WTC11 (cell line): ENCODE results near the gene PRRC2A. TPM values are rescaled to one million over a fixed set of nuclear protein-coding genes. Genes with fewer than 3 reads are reported as not detected.

ENCODE experiments used
- ATAC-seq: fragments of 200-7000 bp; cut with Tn5 transposase; 2 replicates; pipeline ENCODE4 v1.10.0; 2021; ENCODE audit warnings: mild to moderate bottlenecking, moderate library complexity
- CTCF ChIA-PET: fragments of 300-600 bp; sonication (Branson Sonifier 250); formaldehyde crosslinking; loops from one replicate; lab custom pipeline; 2021; ENCODE audit warnings: antibody characterized with exemption; lab: Charles Lee
- POLR2A ChIA-PET: fragments of 350-600 bp; sonication (Branson Sonifier 250); formaldehyde crosslinking; loops from one replicate; lab custom pipeline; 2021; ENCODE audit warnings: antibody characterized with exemption; lab: Charles Lee
- DNase-seq: peaks from one replicate; pipeline ENCODE4 v3.0.0; 2021; ENCODE audit warnings: low spot score
- H3K27ac Mint-ChIP-seq: 2 replicates; pipeline ENCODE4 v1.8.0; 2021; ENCODE audit warnings: mixed read lengths
- H3K27me3 Mint-ChIP-seq: 2 replicates; pipeline ENCODE4 v1.8.0; 2021; ENCODE audit warnings: low read depth, mild to moderate bottlenecking, moderate library complexity, mixed read lengths
- H3K36me3 Mint-ChIP-seq: 2 replicates; pipeline ENCODE4 v1.8.0; 2021; ENCODE audit warnings: mixed read lengths
- H3K4me1 Mint-ChIP-seq: 2 replicates; pipeline ENCODE4 v1.8.0; 2022; ENCODE audit warnings: mixed read lengths
- H3K4me3 Mint-ChIP-seq: 2 replicates; pipeline ENCODE4 v1.8.0; 2021; ENCODE audit warnings: mild to moderate bottlenecking, moderate library complexity, mixed read lengths
- H3K9me3 Mint-ChIP-seq: 2 replicates; pipeline ENCODE4 v1.8.0; 2021; ENCODE audit warnings: mixed read lengths
- GABPB1 ChIP-seq: sonication (generic); formaldehyde crosslinking; IDR thresholded peaks from 2 replicates; pipeline ENCODE4 v1.8.1; 2023; ENCODE audit warnings: mild to moderate bottlenecking, missing genetic modification reagents
- NFATC4 ChIP-seq: fragments of 250-450 bp; sonication (Bioruptor Pico); IDR thresholded peaks from 2 replicates; pipeline ENCODE4 v1.9.0; 2021; ENCODE audit warnings: mild to moderate bottlenecking
- NR2C2 ChIP-seq: sonication (generic); formaldehyde crosslinking; IDR thresholded peaks from 2 replicates; pipeline ENCODE4 v1.8.0; 2022; ENCODE audit warnings: mild to moderate bottlenecking, missing genetic modification reagents
- OVOL2 ChIP-seq: fragments of 250-450 bp; sonication (Bioruptor Pico); IDR thresholded peaks from 2 replicates; pipeline ENCODE4 v1.9.0; 2021; ENCODE audit warnings: mild to moderate bottlenecking, borderline replicate concordance
- SMAD3 ChIP-seq: sonication (generic); formaldehyde crosslinking; IDR thresholded peaks from 2 replicates; pipeline ENCODE4 v1.8.0; 2022; ENCODE audit warnings: missing genetic modification reagents, mild to moderate bottlenecking, borderline replicate concordance
- SP1 ChIP-seq: sonication (generic); formaldehyde crosslinking; conservative IDR thresholded peaks from 2 replicates; pipeline ENCODE4 v1.8.1; 2022; ENCODE audit warnings: missing genetic modification reagents
- ZNF317 ChIP-seq: sonication (generic); formaldehyde crosslinking; IDR thresholded peaks from 2 replicates; pipeline ENCODE4 v1.8.1; 2023; ENCODE audit warnings: low read depth, mild to moderate bottlenecking, moderate library complexity, missing genetic modification reagents, borderline replicate concordance
- ZNF416 ChIP-seq: fragments of 250-450 bp; sonication (Bioruptor Pico); IDR thresholded peaks from 2 replicates; pipeline ENCODE4 v1.9.0; 2021; ENCODE audit warnings: mild to moderate bottlenecking, inconsistent platforms
- total RNA-seq: library from RNA; stranded (reverse); gene quantifications from 3 replicates; pipeline ENCODE4 v1.2.3, GENCODE V29; 2021
- TF ChIP-seq, protein P1 (sequence below): sonication (generic); formaldehyde crosslinking; IDR thresholded peaks from 2 replicates; pipeline ENCODE4 v1.8.1; 2023; ENCODE audit warnings: mild to moderate bottlenecking, missing genetic modification reagents
- TF ChIP-seq, protein P2 (sequence below): sonication (generic); formaldehyde crosslinking; IDR thresholded peaks from 2 replicates; pipeline ENCODE4 v1.8.1; 2022; ENCODE audit warnings: low read depth, mild to moderate bottlenecking, moderate library complexity, missing genetic modification reagents, borderline replicate concordance
- TF ChIP-seq, protein P3 (sequence below): sonication (generic); formaldehyde crosslinking; IDR thresholded peaks from 2 replicates; pipeline ENCODE4 v1.8.1; 2023; ENCODE audit warnings: mild to moderate bottlenecking, missing genetic modification reagents, moderate library complexity
- TF ChIP-seq, protein P4 (sequence below): sonication (generic); formaldehyde crosslinking; IDR thresholded peaks from 2 replicates; pipeline ENCODE4 v1.8.1; 2023; ENCODE audit warnings: mild to moderate bottlenecking, missing genetic modification reagents, moderate library complexity
- TF ChIP-seq, protein P5 (sequence below): sonication (generic); formaldehyde crosslinking; IDR thresholded peaks from 2 replicates; pipeline ENCODE4 v1.8.0; 2022; ENCODE audit warnings: mild to moderate bottlenecking, missing genetic modification reagents
- TF ChIP-seq, protein P6 (sequence below): sonication (generic); formaldehyde crosslinking; IDR thresholded peaks from 2 replicates; pipeline ENCODE4 v1.8.0; 2022; ENCODE audit warnings: mild to moderate bottlenecking, missing genetic modification reagents
- TF ChIP-seq, protein P7 (sequence below): sonication (generic); formaldehyde crosslinking; IDR thresholded peaks from 2 replicates; pipeline ENCODE4 v1.8.1; 2022; ENCODE audit warnings: missing genetic modification reagents, borderline replicate concordance
- TF ChIP-seq, protein P8 (sequence below): sonication (generic); formaldehyde crosslinking; IDR thresholded peaks from 2 replicates; pipeline ENCODE4 v1.8.0; 2022; ENCODE audit warnings: mild to moderate bottlenecking, missing genetic modification reagents
- TF ChIP-seq, protein P9 (sequence below): fragments of 250-450 bp; sonication (Bioruptor Pico); IDR thresholded peaks from 2 replicates; pipeline ENCODE4 v1.9.0; 2021; ENCODE audit warnings: mild to moderate bottlenecking
- TF ChIP-seq, protein P10 (sequence below): fragments of 250-450 bp; sonication (Bioruptor Pico); conservative IDR thresholded peaks from 2 replicates; pipeline ENCODE4 v1.9.0; 2021; ENCODE audit warnings: mild to moderate bottlenecking

PRRC2A gene
- total RNA-seq, 1 experiment from 2014 or later: 372 TPM

DNA sequence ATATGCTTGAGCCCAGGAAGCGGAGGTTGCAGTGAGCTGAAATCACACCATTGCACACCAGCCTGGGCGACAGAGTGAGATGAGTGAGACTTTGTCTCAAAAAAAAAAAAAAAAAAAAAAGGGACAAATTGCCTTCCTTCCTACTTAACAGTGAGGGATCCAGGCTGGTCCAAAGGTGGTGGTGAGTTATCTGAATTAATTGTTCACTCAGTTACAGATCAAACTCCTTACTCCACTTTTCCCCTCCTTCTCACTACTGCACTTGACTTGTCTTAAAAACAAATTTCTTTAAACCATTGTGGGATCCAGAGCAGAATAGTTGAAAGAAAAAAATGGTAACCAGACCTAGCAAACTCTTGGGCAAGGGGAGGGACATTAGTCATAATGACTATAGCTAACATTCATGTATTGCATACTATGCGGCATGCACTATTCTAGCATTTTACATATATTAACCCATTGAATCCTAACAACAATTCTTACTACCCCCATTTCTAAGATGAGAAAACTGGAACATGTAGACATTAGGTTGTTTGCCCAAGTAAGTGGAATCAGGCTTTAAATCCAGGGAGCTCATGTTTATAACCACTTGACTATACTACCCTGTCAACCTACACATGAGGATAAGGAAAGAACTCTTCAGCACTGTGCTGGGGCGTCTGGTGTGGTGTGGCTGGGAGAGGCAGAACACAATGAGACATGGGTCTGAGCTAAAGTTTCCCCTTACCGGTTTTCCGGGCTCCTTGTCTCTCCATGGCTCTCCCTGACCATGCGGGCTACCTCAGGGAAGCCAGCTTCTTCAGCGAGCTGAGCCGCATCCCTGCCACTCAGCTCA is 42.8 kb downstream of the PRRC2A start:
- TF ChIP-seq, protein P1, sequence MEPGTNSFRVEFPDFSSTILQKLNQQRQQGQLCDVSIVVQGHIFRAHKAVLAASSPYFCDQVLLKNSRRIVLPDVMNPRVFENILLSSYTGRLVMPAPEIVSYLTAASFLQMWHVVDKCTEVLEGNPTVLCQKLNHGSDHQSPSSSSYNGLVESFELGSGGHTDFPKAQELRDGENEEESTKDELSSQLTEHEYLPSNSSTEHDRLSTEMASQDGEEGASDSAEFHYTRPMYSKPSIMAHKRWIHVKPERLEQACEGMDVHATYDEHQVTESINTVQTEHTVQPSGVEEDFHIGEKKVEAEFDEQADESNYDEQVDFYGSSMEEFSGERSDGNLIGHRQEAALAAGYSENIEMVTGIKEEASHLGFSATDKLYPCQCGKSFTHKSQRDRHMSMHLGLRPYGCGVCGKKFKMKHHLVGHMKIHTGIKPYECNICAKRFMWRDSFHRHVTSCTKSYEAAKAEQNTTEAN (CRISPR knock-in tag): no peak
- TF ChIP-seq, protein P2, sequence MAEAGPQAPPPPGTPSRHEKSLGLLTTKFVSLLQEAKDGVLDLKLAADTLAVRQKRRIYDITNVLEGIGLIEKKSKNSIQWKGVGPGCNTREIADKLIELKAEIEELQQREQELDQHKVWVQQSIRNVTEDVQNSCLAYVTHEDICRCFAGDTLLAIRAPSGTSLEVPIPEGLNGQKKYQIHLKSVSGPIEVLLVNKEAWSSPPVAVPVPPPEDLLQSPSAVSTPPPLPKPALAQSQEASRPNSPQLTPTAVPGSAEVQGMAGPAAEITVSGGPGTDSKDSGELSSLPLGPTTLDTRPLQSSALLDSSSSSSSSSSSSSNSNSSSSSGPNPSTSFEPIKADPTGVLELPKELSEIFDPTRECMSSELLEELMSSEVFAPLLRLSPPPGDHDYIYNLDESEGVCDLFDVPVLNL: no peak
- TF ChIP-seq GABPB1 (CRISPR knock-in tag): no peak
- TF ChIP-seq ZNF416: no peak
- TF ChIP-seq SMAD3 (CRISPR knock-in tag): no peak
- no peak for TF ChIP-seq SP1 (CRISPR knock-in tag)
- TF ChIP-seq, protein P3, sequence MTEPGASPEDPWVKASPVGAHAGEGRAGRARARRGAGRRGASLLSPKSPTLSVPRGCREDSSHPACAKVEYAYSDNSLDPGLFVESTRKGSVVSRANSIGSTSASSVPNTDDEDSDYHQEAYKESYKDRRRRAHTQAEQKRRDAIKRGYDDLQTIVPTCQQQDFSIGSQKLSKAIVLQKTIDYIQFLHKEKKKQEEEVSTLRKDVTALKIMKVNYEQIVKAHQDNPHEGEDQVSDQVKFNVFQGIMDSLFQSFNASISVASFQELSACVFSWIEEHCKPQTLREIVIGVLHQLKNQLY (CRISPR knock-in tag): no peak
- TF ChIP-seq OVOL2 (CRISPR knock-in tag): no peak
- TF ChIP-seq, protein P4, sequence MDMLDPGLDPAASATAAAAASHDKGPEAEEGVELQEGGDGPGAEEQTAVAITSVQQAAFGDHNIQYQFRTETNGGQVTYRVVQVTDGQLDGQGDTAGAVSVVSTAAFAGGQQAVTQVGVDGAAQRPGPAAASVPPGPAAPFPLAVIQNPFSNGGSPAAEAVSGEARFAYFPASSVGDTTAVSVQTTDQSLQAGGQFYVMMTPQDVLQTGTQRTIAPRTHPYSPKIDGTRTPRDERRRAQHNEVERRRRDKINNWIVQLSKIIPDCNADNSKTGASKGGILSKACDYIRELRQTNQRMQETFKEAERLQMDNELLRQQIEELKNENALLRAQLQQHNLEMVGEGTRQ: no peak
- TF ChIP-seq, protein P5, sequence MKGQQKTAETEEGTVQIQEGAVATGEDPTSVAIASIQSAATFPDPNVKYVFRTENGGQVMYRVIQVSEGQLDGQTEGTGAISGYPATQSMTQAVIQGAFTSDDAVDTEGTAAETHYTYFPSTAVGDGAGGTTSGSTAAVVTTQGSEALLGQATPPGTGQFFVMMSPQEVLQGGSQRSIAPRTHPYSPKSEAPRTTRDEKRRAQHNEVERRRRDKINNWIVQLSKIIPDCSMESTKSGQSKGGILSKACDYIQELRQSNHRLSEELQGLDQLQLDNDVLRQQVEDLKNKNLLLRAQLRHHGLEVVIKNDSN (CRISPR knock-in tag): no peak
- TF ChIP-seq, protein P6, sequence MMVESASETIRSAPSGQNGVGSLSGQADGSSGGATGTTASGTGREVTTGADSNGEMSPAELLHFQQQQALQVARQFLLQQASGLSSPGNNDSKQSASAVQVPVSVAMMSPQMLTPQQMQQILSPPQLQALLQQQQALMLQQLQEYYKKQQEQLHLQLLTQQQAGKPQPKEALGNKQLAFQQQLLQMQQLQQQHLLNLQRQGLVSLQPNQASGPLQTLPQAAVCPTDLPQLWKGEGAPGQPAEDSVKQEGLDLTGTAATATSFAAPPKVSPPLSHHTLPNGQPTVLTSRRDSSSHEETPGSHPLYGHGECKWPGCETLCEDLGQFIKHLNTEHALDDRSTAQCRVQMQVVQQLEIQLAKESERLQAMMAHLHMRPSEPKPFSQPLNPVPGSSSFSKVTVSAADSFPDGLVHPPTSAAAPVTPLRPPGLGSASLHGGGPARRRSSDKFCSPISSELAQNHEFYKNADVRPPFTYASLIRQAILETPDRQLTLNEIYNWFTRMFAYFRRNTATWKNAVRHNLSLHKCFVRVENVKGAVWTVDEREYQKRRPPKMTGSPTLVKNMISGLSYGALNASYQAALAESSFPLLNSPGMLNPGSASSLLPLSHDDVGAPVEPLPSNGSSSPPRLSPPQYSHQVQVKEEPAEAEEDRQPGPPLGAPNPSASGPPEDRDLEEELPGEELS (CRISPR knock-in tag): no peak
- no peak for TF ChIP-seq ZNF317 (CRISPR knock-in tag)
- POLR2A ChIA-PET: interaction anchor here (0.5 to 1.5 kb wide), 3 partner anchors 27 to 491 kb away, joined by 3 to 4 read pairs (median 3); no protein-coding TSS in a partner anchor
- H3K36me3 Mint-ChIP-seq: peaks cover 39% of the 10 kb centered on the region
- CTCF ChIA-PET: interaction anchor here (0.7 to 1.1 kb wide), 2 partner anchors 65 to 107 kb away, joined by 4 to 6 read pairs; no protein-coding TSS in a partner anchor
- no peak for ATAC-seq
- H3K27me3 Mint-ChIP-seq: no peaks in the 10 kb centered on the region
- DNase-seq: no peak
- no peaks in the 10 kb centered on the region for H3K9me3 Mint-ChIP-seq
- peak overlapping the region; percentile 91 for H3K4me3 Mint-ChIP-seq
- H3K4me1 Mint-ChIP-seq: peaks cover 42% of the 10 kb centered on the region
- H3K27ac Mint-ChIP-seq: peak overlapping the region; percentile 84

DNA sequence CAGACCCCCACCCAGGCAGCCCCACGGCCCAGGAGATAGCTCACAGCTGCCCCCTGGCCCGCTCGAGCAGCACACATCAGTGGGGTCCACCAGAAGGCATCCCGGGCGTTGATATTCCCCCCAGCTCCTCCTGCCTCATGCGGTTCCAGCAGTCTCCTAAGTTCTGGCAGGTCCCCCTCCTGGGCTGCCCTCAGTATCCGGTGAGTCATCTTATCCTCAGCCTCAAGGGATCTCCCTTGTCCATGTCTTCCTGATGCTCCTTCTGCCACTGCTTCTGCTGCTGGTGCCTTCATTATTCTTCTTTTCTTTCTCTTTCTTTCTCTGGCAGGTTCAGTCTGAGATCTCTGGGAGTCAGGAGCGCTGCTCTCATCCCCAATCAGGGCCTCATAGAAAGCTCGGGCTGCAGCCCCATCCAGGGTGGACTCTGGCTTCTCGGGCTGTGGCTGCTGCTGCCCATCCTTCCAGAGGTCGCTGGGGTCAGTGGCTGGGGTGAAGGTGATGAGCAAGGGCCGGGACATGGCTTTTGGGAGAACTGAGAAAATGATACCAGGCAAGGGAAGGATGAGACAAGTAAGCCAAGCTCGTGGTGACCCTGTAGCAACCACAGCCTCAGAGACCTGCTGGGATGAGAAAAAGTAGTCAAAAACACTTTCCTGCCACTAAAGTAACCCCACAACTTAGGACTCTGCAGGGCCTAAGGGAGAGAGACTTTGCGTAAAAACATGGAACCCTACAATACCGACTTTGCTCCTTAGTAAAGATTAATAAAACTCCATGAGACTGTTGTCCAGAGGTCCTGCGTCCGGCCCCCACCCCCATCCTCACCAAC is 43.7 kb downstream of the PRRC2A start:
- peak overlapping the region; percentile 98 for H3K27ac Mint-ChIP-seq
- CTCF ChIA-PET: interaction anchor here (0.5 to 1.8 kb wide), 15 partner anchors 11 to 130 kb away, joined by 3 to 7 read pairs (median 4); partner anchors contain the start of genes ATP6V1G2, BAG6 and DDAH2
- DNase-seq (no peak), ATAC-seq (no peak)
- H3K27me3 Mint-ChIP-seq: no peaks in the 10 kb centered on the region
- POLR2A ChIA-PET: interaction anchor here (0.8 to 1.6 kb wide), 13 partner anchors 10 to 199 kb away, joined by 3 to 9 read pairs (median 3); partner anchors contain the start of genes ABHD16A, BAG6, DDAH2 and DDX39B
- peak overlapping the region; percentile 91 for H3K4me3 Mint-ChIP-seq
- H3K36me3 Mint-ChIP-seq: peaks cover 47% of the 10 kb centered on the region
- H3K9me3 Mint-ChIP-seq: no peaks in the 10 kb centered on the region
- peaks cover 41% of the 10 kb centered on the region for H3K4me1 Mint-ChIP-seq
- no peak for TF ChIP-seq NR2C2 (CRISPR knock-in tag)
- TF ChIP-seq, protein P7, sequence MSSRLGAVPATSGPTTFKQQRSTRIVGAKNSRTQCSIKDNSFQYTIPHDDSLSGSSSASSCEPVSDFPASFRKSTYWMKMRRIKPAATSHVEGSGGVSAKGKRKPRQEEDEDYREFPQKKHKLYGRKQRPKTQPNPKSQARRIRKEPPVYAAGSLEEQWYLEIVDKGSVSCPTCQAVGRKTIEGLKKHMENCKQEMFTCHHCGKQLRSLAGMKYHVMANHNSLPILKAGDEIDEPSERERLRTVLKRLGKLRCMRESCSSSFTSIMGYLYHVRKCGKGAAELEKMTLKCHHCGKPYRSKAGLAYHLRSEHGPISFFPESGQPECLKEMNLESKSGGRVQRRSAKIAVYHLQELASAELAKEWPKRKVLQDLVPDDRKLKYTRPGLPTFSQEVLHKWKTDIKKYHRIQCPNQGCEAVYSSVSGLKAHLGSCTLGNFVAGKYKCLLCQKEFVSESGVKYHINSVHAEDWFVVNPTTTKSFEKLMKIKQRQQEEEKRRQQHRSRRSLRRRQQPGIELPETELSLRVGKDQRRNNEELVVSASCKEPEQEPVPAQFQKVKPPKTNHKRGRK (CRISPR knock-in tag): no peak
- TF ChIP-seq, protein P8, sequence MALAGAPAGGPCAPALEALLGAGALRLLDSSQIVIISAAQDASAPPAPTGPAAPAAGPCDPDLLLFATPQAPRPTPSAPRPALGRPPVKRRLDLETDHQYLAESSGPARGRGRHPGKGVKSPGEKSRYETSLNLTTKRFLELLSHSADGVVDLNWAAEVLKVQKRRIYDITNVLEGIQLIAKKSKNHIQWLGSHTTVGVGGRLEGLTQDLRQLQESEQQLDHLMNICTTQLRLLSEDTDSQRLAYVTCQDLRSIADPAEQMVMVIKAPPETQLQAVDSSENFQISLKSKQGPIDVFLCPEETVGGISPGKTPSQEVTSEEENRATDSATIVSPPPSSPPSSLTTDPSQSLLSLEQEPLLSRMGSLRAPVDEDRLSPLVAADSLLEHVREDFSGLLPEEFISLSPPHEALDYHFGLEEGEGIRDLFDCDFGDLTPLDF (CRISPR knock-in tag): no peak
- TF ChIP-seq OVOL2 (CRISPR knock-in tag): no peak
- TF ChIP-seq NFATC4 (CRISPR knock-in tag): no peak
- TF ChIP-seq, protein P9, sequence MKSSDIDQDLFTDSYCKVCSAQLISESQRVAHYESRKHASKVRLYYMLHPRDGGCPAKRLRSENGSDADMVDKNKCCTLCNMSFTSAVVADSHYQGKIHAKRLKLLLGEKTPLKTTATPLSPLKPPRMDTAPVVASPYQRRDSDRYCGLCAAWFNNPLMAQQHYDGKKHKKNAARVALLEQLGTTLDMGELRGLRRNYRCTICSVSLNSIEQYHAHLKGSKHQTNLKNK (CRISPR knock-in tag): no peak
- TF ChIP-seq, protein P10, sequence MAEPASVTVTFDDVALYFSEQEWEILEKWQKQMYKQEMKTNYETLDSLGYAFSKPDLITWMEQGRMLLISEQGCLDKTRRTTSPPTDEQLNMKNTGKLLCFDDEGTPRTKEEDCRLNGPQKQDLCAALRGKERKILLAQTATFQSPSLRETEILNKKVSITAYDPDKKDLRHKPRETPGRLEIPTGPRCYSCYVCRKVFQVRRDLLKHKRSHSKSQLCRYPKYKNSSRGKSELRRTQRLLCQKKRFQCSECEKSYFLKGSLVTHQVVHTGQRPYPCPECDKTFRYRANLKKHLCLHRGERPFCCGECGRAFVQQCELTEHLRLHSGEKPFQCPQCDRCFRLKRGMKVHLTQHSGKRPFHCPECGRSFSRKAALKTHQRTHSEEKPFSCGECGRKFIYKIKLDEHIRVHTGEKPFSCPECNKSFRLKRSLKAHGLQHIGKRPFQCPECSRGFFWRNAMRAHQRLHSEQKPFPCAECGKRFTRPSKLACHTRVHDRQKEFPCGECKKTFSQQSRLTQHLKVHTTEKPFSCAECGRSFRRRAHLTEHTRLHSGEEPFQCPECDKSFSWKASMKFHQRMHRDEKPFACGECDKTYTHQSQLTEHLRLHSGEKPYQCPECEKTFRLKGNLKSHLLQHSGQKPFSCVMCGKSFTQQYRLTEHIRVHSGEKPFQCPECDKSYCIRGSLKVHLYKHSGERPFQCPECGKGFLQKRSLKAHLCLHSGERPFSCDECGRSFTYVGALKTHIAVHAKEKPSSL: no peak
